Neuron (in vitro differentiated cells): ENCODE data around the gene FHAD1.

ENCODE experiments used
- H2AFZ ChIP-seq: one replicate; pipeline ENCODE4 v1.6.1; 2013; ENCODE audit warnings: low read depth, mild to moderate bottlenecking, inconsistent platforms, low read length, moderate library complexity
- H3K27me3 ChIP-seq: one replicate; pipeline ENCODE4 v1.6.1; 2013; ENCODE audit warnings: low read length; ENCODE audit not compliant: insufficient read depth
- H3K36me3 ChIP-seq: one replicate; pipeline ENCODE4 v1.6.1; 2013; ENCODE audit warnings: low read length; ENCODE audit not compliant: insufficient read depth
- H3K4me1 ChIP-seq: one replicate; pipeline ENCODE4 v1.6.1; 2013; ENCODE audit warnings: low read length; ENCODE audit not compliant: insufficient read depth
- H3K4me3 ChIP-seq: 2 replicates; pipeline ENCODE4 v1.5.1; 2013; ENCODE audit warnings: mild to moderate bottlenecking, low read length, moderate library complexity
- H3K9me3 ChIP-seq: one replicate; pipeline ENCODE4 v1.6.1; 2013; ENCODE audit warnings: low read length

Gene FHAD1

DNA sequence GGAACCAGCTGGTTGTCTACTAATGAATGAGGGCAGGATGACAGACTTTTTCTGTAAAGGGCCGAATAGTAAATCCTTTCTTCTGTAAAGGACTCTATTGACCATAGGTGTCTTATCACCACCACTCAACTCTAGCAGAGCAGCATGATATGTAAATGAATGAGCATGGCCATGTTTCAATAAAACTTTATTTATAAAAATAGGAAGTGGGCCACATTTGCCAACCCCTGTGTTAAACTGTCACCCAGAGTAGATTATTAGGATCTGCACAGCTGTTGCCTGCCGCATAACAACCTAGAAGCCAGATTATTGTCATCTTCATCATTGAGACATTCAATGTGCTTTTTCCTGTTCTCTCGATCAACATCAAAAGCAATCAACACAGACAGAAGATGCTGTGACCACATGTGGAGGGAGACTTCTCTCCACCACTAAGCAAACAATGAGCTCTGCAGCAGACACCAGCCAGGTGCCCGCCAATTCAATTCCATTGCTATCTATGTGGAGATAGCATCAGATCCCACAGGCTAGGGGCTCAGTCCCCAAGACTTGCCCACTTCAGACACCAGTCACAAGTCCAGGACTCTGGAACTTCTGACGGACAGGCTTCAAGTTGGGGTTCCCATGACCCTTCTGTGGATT is 155.9 kb downstream of the FHAD1 start:
- Histone ChIP-seq H3K4me1 (no peaks in the 10 kb centered on the region), H3K27me3 (peaks cover 16% of the 10 kb centered on the region), H3K36me3 (no peaks in the 10 kb centered on the region), H3K9me3 (no peaks in the 10 kb centered on the region), H3K4me3 (no peak overlapping the region), H2AFZ (no peak overlapping the region)

- peaks cover 6% of the 10 kb centered on the region for H3K4me1 ChIP-seq
- H3K9me3 ChIP-seq, result no peaks in the 10 kb centered on the region
These were observed 157.0 kb downstream of the FHAD1 start for GRCh38 chr1:15403962-15404580.

DNA sequence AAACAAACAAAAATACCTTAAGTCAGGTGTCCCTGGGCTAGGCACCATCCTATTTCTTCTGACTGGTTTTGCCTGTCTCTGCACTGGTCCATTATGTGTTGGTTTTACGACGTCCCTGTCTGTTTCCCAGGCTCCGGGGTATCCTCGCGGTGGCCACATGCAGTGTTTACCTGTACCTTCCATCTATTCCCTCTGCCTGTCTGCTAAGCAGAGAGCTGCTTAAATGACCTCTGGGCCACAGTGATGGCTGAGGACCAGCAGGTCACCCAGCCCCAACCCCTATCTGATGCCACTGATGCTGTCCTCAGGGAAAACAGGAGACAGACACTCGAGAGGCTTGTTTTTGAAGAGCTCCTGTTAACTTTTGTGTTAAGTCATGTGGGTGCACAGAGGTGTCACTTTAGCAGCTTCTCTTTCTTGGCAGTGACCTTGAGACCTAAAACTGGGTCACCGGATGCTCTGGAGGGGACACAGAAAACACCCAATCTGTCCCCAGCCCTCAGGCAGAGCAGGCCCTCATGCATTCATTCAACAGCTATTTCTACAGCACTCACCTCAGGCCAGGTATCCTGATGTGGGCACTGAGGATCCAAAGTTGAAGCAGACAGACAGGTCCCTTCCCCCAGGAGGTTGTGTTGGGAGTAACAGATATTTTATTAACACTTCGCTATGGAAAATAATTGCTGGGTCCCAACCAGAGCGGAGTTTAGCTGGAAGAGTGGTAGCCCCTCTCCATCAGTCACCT is 158.3 kb downstream of the FHAD1 start:
- Histone ChIP-seq H3K4me3 (no peak overlapping the region), H3K9me3 (no peaks in the 10 kb centered on the region), H3K36me3 (no peaks in the 10 kb centered on the region), H3K27me3 (peaks cover 20% of the 10 kb centered on the region), H2AFZ (no peak overlapping the region), H3K4me1 (peaks cover 6% of the 10 kb centered on the region)

More at GRCh38 chr1:15403962-15404580, 157.0 kb downstream of the FHAD1 start:
- peaks cover 20% of the 10 kb centered on the region for H3K27me3 ChIP-seq
- H3K36me3 ChIP-seq, result no peaks in the 10 kb centered on the region
- no peak overlapping the region for H3K4me3 ChIP-seq
- H2AFZ ChIP-seq, result no peak overlapping the region

GRCh38 chr1:15406614-15407559 is 159.9 kb downstream of the FHAD1 start:
- H3K27me3 ChIP-seq, result peaks cover 20% of the 10 kb centered on the region
- no peak overlapping the region for H2AFZ ChIP-seq
- no peaks in the 10 kb centered on the region for H3K36me3 ChIP-seq
- H3K9me3 ChIP-seq, result no peaks in the 10 kb centered on the region
- H3K4me3 ChIP-seq, result no peak overlapping the region
- peaks cover 13% of the 10 kb centered on the region for H3K4me1 ChIP-seq

- no peak overlapping the region for H2AFZ ChIP-seq
- H3K36me3 ChIP-seq, result no peaks in the 10 kb centered on the region
- no peak overlapping the region for H3K4me3 ChIP-seq
- peaks cover 13% of the 10 kb centered on the region for H3K4me1 ChIP-seq
- H3K9me3 ChIP-seq, result no peaks in the 10 kb centered on the region
- peaks cover 20% of the 10 kb centered on the region for H3K27me3 ChIP-seq
These were observed 160.6 kb downstream of the FHAD1 start for GRCh38 chr1:15407580-15407979.

GRCh38 chr1:15408890-15409387 is 161.9 kb downstream of the FHAD1 start:
- H3K36me3 ChIP-seq, result no peaks in the 10 kb centered on the region
- H3K4me1 ChIP-seq, result peaks cover 13% of the 10 kb centered on the region
- H3K4me3 ChIP-seq, result peak overlapping the region; percentile 70
- no peaks in the 10 kb centered on the region for H3K9me3 ChIP-seq
- peaks cover 20% of the 10 kb centered on the region for H3K27me3 ChIP-seq
- H2AFZ ChIP-seq, result peak overlapping the region; percentile 64

DNA sequence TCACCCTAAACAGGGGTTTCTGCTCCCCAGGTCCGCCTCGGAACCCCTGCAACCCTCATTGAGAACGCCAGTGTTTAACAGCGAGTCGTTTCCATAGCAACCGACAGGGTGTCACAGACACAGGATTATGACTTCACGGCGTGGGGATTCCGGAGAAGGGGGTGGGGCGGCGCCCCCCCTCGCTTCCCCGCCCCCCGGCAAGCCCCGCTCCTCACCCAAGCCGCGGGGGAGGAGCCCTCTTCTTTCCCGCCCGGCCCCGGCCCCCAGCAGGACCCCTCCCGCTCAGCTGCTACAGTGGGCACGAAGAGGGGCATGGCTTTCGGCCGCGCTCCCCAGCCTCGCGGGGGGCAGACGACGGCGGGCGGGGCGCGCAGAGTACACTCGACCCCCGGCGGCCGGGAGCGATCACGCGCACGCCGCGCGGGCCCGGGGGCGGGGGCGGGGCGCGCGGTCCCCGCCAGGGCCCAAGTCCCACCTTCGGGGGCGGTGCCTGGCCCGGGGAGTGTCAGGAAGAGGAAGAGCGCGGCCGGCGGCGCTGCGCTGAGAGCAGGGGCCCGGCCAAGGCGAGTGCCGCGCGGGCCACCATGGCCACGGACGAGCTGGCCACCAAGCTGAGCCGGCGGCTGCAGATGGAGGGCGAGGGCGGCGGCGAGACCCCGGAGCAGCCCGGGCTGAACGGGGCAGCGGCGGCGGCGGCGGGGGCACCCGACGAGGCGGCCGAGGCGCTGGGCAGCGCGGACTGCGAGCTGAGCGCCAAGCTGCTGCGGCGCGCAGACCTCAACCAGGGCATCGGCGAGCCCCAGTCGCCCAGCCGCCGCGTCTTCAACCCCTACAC is 162.6 kb downstream of the FHAD1 start, which contains the start of gene EFHD2:
TSS of gene EFHD2 (plus strand) at position 501 of the 835 bp plus-strand sequence. CDS start at position 585, 84 bp downstream.
- Histone ChIP-seq H3K36me3 (no peaks in the 10 kb centered on the region), H3K4me3 (peak within 1 kb of the TSS; percentile 70), H3K27me3 (peaks cover 20% of the 10 kb centered on the region), H2AFZ (peak within 1 kb of the TSS; percentile 64), H3K4me1 (peaks cover 13% of the 10 kb centered on the region), H3K9me3 (no peaks in the 10 kb centered on the region)

- no peaks in the 10 kb centered on the region for H3K9me3 ChIP-seq
- H3K36me3 ChIP-seq, result no peaks in the 10 kb centered on the region
- H3K4me3 ChIP-seq, result peak overlapping the region; percentile 70
- H3K27me3 ChIP-seq, result peaks cover 15% of the 10 kb centered on the region
- H3K4me1 ChIP-seq, result peaks cover 13% of the 10 kb centered on the region
- peak overlapping the region; percentile 64 for H2AFZ ChIP-seq
These were observed 163.3 kb downstream of the FHAD1 start for GRCh38 chr1:15410223-15410883.

DNA sequence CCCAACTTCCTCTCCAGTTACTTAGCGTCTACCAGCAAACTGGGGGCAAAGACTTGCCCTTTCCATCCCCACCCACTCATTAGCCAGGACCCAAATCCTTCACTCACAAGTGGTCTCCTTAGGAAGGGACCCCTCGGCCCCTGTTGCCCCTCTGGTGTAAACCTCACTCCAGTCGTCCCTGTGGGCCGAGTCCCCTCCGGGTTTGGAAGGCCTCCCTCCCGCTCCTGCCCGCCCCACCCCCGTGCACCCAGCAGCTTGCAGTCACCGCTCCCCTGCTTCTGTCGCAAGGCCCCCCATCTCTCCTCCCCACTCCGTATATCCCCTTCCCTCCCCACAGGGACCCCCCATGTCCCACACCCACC is 163.8 kb downstream of the FHAD1 start:
- Histone ChIP-seq H3K4me3 (peak overlapping the region; percentile 70), H3K27me3 (peaks cover 14% of the 10 kb centered on the region), H3K9me3 (no peaks in the 10 kb centered on the region), H3K4me1 (peaks cover 13% of the 10 kb centered on the region), H3K36me3 (no peaks in the 10 kb centered on the region), H2AFZ (no peak overlapping the region)

DNA sequence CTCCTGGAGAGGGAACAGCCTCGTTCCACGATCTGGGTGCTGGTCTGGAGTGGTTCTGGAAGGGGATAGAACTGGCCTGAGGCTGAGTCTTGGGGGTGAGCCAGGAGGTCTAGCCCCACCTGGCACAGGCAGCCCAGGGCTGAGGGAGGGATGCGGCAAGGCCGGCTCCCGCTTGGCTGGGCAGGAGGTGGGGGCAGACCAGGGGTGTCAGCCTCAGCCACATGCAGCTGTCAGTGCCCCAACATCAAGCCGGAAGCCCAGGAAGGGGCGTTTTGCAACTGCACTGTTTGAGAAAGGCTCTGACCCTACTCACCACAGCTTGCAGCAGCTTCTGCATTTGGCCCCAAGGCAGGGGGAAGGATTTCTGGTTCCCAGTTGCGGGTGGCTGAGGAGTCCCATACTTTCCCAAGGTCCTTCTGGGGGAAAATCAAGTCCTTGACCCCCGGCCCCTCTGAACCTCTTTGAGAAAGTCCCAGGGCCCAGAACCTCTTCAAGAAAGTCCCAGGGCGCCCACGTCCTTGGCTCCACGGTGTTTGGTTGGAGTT is 164.6 kb downstream of the FHAD1 start:
- no peak overlapping the region for H2AFZ ChIP-seq
- H3K27me3 ChIP-seq, result peaks cover 14% of the 10 kb centered on the region
- H3K36me3 ChIP-seq, result no peaks in the 10 kb centered on the region
- no peaks in the 10 kb centered on the region for H3K9me3 ChIP-seq
- H3K4me1 ChIP-seq, result peaks cover 13% of the 10 kb centered on the region
- no peak overlapping the region for H3K4me3 ChIP-seq

DNA sequence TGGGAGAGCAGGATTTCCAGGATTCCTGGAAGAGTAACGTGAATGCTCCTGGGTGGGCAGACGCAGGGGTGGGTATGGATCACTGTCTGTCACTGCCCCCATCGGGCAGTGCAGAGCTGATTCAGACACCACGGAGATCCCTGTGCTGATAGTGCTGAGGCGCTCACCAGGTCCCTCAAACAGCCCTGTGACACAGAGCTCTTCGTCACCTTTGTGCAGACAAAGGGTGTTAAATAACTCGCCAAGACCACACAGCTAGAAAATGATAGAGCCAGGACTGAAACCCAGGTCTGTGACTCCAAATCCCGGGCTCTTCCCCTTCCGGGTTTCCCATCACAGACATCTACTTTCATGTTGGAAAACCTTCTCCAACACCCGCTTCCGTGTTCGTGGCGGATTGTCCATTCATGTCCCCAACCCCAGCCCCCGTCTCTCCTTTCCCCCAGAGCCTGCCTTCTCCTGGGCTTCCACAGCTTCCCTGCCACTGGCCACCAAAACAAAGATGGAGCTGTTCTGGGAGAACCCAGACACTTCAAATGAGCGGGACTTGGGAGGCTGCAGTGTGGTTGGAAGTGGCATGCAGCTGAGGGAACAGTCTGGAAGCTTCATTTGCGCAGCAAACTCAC is 165.3 kb downstream of the FHAD1 start:
- Histone ChIP-seq H2AFZ (no peak overlapping the region), H3K4me3 (no peak overlapping the region), H3K9me3 (no peaks in the 10 kb centered on the region), H3K36me3 (no peaks in the 10 kb centered on the region), H3K27me3 (peaks cover 9% of the 10 kb centered on the region), H3K4me1 (peaks cover 13% of the 10 kb centered on the region)
